Measurements from ENCODE around the gene LRR1. TPM values are rescaled to one million over a fixed set of nuclear protein-coding genes. Genes with fewer than 3 reads are reported as not detected.
"Not testable (repeated sequence)": the region's sequence is repeated elsewhere in the genome, so short reads cannot be mapped to it uniquely, and the experiment has no call there.

Gene LRR1
- total RNA-seq, 1 donor from 2014 or later, result 25.0 TPM

- DNase-seq (ENCODE audit: low read depth in 2 of 2), result peak; percentile 99
These were observed 12.7 kb upstream of the LRR1 start, which contains the start of gene RPS29 for GRCh38 chr14:49585803-49586672. Gene RPS29 (minus strand): TSS chr14:49586380. CDS start chr14:49586346, 34 bp downstream.

- DNase-seq (ENCODE audit: low read depth in 2 of 2), result peak; percentile 72 to 74
These were observed 11.9 kb upstream of the LRR1 start for GRCh38 chr14:49586673-49587460.

GRCh38 chr14:49589387-49589786, 9.4 kb upstream of the LRR1 start:
- DNase-seq (ENCODE audit: low read depth in 2 of 2), result no peak

- no peak for DNase-seq (ENCODE audit: low read depth in 2 of 2)
These were observed 5.7 kb upstream of the LRR1 start for GRCh38 chr14:49593016-49593415.

- peak in 1 of 2 donors; percentile 79 for DNase-seq (ENCODE audit: low read depth in 2 of 2)
These were observed 4.2 kb upstream of the LRR1 start for GRCh38 chr14:49594347-49595091.

- no peak for DNase-seq (ENCODE audit: low read depth in 2 of 2)
These were observed 603 bp upstream of the LRR1 start for GRCh38 chr14:49598189-49598484.

- DNase-seq (ENCODE audit: low read depth in 2 of 2), result no peak
These were observed 8.8 kb downstream of the LRR1 start for GRCh38 chr14:49607583-49607982.

GRCh38 chr14:49612251-49612650, 13.5 kb downstream of the LRR1 start:
- no peak for DNase-seq (ENCODE audit: low read depth in 2 of 2)

GRCh38 chr14:49612671-49613070, 13.9 kb downstream of the LRR1 start:
- no peak for DNase-seq (ENCODE audit: low read depth in 2 of 2)

- no peak for DNase-seq (ENCODE audit: low read depth in 2 of 2)
These were observed 15.5 kb downstream of the LRR1 start for GRCh38 chr14:49614196-49614595.

- DNase-seq (ENCODE audit: low read depth in 2 of 2), result no peak
These were observed 17.0 kb downstream of the LRR1 start for GRCh38 chr14:49615776-49616175.

- DNase-seq (ENCODE audit: low read depth in 2 of 2), result no peak
These were observed 19.2 kb downstream of the LRR1 start for GRCh38 chr14:49617852-49618519.

- not testable (repeated sequence) for DNase-seq (ENCODE audit: low read depth in 2 of 2)
These were observed 20.5 kb downstream of the LRR1 start for GRCh38 chr14:49619273-49619672.

- no peak for DNase-seq (ENCODE audit: low read depth in 2 of 2)
These were observed 21.0 kb downstream of the LRR1 start for GRCh38 chr14:49619730-49620129.

GRCh38 chr14:49620182-49621113, 21.7 kb downstream of the LRR1 start, which contains the start of the genes MGAT2 and RPL36AL:
Gene MGAT2 (plus strand): TSS chr14:49620799. CDS start chr14:49621269, 470 bp downstream.
Gene RPL36AL (minus strand): TSS chr14:49620626. CDS start chr14:49619104, 1,522 bp downstream.
- DNase-seq (ENCODE audit: low read depth in 2 of 2), result peak; percentile 97 to 99

- peak in 1 of 2 donors; percentile 75 for DNase-seq (ENCODE audit: low read depth in 2 of 2)
These were observed 22.6 kb downstream of the LRR1 start for GRCh38 chr14:49621114-49621881.

- DNase-seq (ENCODE audit: low read depth in 2 of 2), result no peak
These were observed 23.4 kb downstream of the LRR1 start for GRCh38 chr14:49622022-49622607.

GRCh38 chr14:49623387-49623786, 24.6 kb downstream of the LRR1 start:
- DNase-seq (ENCODE audit: low read depth in 2 of 2), result no peak
